ENCODE results near the gene PCSK4. TPM values are rescaled to one million over a fixed set of nuclear protein-coding genes. Genes with fewer than 3 reads are reported as not detected.

PCSK4 gene
- total RNA-seq, 4 donors from 2014 or later: 1.4 to 2.4 (median 2.2) TPM

- DNase-seq (ENCODE audit: low spot score) (peak; percentile 76), ATAC-seq (ENCODE audit: low FRiP score) (peak; percentile 89)
- TF ChIP-seq CTCF (IDR thresholded peaks at IDR 0.05): no peak
Observed at GRCh38 chr19:1507763-1508506, 17.8 kb upstream of the PCSK4 start.

GRCh38 chr19:1507192-1507660 is 17.1 kb upstream of the PCSK4 start:
- ATAC-seq (ENCODE audit: low FRiP score): no peak

GRCh38 chr19:1505991-1506881 is 16.1 kb upstream of the PCSK4 start:
- ATAC-seq (ENCODE audit: low FRiP score): no peak

More at GRCh38 chr19:1507192-1507660, 17.1 kb upstream of the PCSK4 start:
- no peak for TF ChIP-seq CTCF (IDR thresholded peaks at IDR 0.05)
- no peak for DNase-seq (ENCODE audit: low spot score)

GRCh38 chr19:1505012-1505411 is 14.9 kb upstream of the PCSK4 start:
- no peak for DNase-seq (ENCODE audit: low spot score)
- no peak for ATAC-seq (ENCODE audit: low FRiP score)
- TF ChIP-seq CTCF (IDR thresholded peaks at IDR 0.05): no peak

More at GRCh38 chr19:1505991-1506881, 16.1 kb upstream of the PCSK4 start:
- DNase-seq (ENCODE audit: low spot score): no peak
- no peak for TF ChIP-seq CTCF (IDR thresholded peaks at IDR 0.05)

GRCh38 chr19:1503925-1504773 is 14.0 kb upstream of the PCSK4 start:
- ATAC-seq (ENCODE audit: low FRiP score) (no peak), DNase-seq (ENCODE audit: low spot score) (no peak)
- no peak for TF ChIP-seq CTCF (IDR thresholded peaks at IDR 0.05)

- peak in 1 of 3 donors; percentile 34 for TF ChIP-seq CTCF (IDR thresholded peaks at IDR 0.05)
- DNase-seq (ENCODE audit: low spot score): no peak
- ATAC-seq (ENCODE audit: low FRiP score): no peak
Observed at GRCh38 chr19:1503089-1503924, 13.2 kb upstream of the PCSK4 start.
